Right lobe of liver (tissue), 4 donors: ENCODE data around the gene USP1.

Experiments used
- POLR2A ChIP-seq: fragments of 450-650 bp; IDR thresholded peaks from one replicate; pipeline ENCODE4 v1.6.1; 2017; ENCODE audit warnings: antibody characterized with exemption, mild to moderate bottlenecking
- TF ChIP-seq, protein P1 (sequence below), 4 donors: fragments of 200-600 bp in 3 of 4; fragments of 450-650 bp in 1 of 4; IDR thresholded peaks; one replicate each; pipeline versions ENCODE4 v1.5.1 to v1.8.0; 2016 to 2022; ENCODE audit warnings: antibody characterized with exemption in 4 of 4, mild to moderate bottlenecking in 2 of 4
- donor health status: DM: no; HTN: no; CAD: no.
- donor health status: DM: no; HTN: no; CAD: no.
- donor health status: DM: no; HTN: yes; CAD: no.

DNA sequence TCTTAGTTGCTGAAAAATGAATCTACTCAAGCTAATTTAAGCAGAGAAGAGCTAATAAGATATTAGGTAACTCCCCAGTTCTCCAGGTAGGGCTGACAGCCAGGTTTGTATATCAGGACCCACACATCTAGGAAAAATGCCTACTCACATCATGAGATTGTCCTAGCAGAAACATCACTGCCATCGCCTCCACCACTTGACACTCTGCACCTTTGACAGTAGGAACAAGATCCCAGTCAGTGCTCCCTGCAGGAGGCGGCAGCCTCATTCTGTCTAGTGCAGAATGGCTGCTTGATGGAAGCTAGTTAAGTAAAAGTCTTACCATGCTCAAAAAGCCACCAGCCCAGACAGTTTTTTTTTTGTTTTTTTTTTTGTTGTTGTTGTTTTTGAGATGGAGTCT lies 31.6 kb upstream of the USP1 start:
- TF ChIP-seq, protein P1, sequence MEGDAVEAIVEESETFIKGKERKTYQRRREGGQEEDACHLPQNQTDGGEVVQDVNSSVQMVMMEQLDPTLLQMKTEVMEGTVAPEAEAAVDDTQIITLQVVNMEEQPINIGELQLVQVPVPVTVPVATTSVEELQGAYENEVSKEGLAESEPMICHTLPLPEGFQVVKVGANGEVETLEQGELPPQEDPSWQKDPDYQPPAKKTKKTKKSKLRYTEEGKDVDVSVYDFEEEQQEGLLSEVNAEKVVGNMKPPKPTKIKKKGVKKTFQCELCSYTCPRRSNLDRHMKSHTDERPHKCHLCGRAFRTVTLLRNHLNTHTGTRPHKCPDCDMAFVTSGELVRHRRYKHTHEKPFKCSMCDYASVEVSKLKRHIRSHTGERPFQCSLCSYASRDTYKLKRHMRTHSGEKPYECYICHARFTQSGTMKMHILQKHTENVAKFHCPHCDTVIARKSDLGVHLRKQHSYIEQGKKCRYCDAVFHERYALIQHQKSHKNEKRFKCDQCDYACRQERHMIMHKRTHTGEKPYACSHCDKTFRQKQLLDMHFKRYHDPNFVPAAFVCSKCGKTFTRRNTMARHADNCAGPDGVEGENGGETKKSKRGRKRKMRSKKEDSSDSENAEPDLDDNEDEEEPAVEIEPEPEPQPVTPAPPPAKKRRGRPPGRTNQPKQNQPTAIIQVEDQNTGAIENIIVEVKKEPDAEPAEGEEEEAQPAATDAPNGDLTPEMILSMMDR (IDR thresholded peaks at IDR 0.05): no peak
- no peak for TF ChIP-seq POLR2A
